HepG2 (cell line): Measurements from ENCODE around the gene SIN3A. TPM values are rescaled to one million over a fixed set of nuclear protein-coding genes. Genes with fewer than 3 reads are reported as not detected.
A peak's percentile ranks its signal among the peaks of the same experiment; 100 is the strongest.

Experiments used
- DRAP1 ChIP-seq: IDR thresholded peaks from 2 replicates; pipeline ENCODE4 v1.6.1; 2016; ENCODE audit warnings: missing genetic modification reagents, missing compliant biosample characterization
- GRHL1 ChIP-seq: sonication (generic); formaldehyde crosslinking; conservative IDR thresholded peaks from 2 replicates; pipeline ENCODE4 v1.8.0; 2022; ENCODE audit warnings: missing genetic modification reagents
- HCFC1 ChIP-seq: fragments of 150-350 bp; IDR thresholded peaks from 2 replicates; pipeline ENCODE4 v1.6.1; 2014; ENCODE audit warnings: low read depth, low read length
- HNF1B ChIP-seq: sonication (generic); formaldehyde crosslinking; IDR thresholded peaks from 2 replicates; pipeline ENCODE4 v1.5.1; 2020; ENCODE audit warnings: mild to moderate bottlenecking, moderate library complexity, missing genetic modification reagents
- MEF2D ChIP-seq: sonication (generic); formaldehyde crosslinking; IDR thresholded peaks from 2 replicates; pipeline ENCODE4 v1.5.1; 2020; ENCODE audit warnings: mild to moderate bottlenecking, missing genetic modification reagents
- MYC ChIP-seq: sonication (generic); formaldehyde crosslinking; IDR thresholded peaks from 2 replicates; pipeline ENCODE4 v1.9.0; 2021; ENCODE audit warnings: missing genetic modification reagents, borderline replicate concordance
- NFKB2 ChIP-seq: sonication (generic); formaldehyde crosslinking; IDR thresholded peaks from 2 replicates; pipeline ENCODE4 v1.4.0; 2020; ENCODE audit warnings: missing genetic modification reagents, borderline replicate concordance
- PHF5A ChIP-seq: IDR thresholded peaks from one replicate; pipeline ENCODE4 v1.6.1; 2018; ENCODE audit warnings: low read depth, missing genetic modification reagents; ENCODE audit not compliant: unreplicated experiment
- ZNF234 ChIP-seq: sonication (generic); formaldehyde crosslinking; conservative IDR thresholded peaks from 2 replicates; pipeline ENCODE4 v1.5.1; 2020; ENCODE audit warnings: mild to moderate bottlenecking, missing genetic modification reagents
- ZNF281 ChIP-seq: sonication (generic); formaldehyde crosslinking; IDR thresholded peaks from 2 replicates; pipeline ENCODE4 v1.4.0; 2020; ENCODE audit warnings: missing genetic modification reagents, borderline replicate concordance
- ZNF546 ChIP-seq: sonication (generic); formaldehyde crosslinking; conservative IDR thresholded peaks from 2 replicates; pipeline ENCODE4 v1.8.1; 2023; ENCODE audit warnings: mild to moderate bottlenecking, missing genetic modification reagents
- ZNF7 ChIP-seq: IDR thresholded peaks from 2 replicates; pipeline ENCODE4 v1.6.1; 2016; ENCODE audit warnings: missing biosample characterization, missing genetic modification reagents
- ZNF776 ChIP-seq: sonication (generic); formaldehyde crosslinking; IDR thresholded peaks from 2 replicates; pipeline ENCODE4 v1.4.0; 2020; ENCODE audit warnings: mild to moderate bottlenecking, missing genetic modification reagents
- polyA plus RNA-seq, 8 experiments: library from polyadenylated mRNA; depleted of rRNA in 3 of 8; stranded (reverse) in 7 of 8; unstranded in 1 of 8; fragments of >200 nt; fragmentation: Illumina TruSeq in 4 of 8; extraction: Trizol in 4 of 8; gene quantifications; 2 replicates each; pipeline versions ENCODE4 v1.2.1 to v1.2.3, GENCODE V29; 2011 to 2016; ENCODE audit warnings: low read depth in 4 of 8, missing spikeins in 1 of 8, mixed read lengths in 1 of 8; ENCODE audit not compliant: insufficient read depth in 1 of 8
- total RNA-seq, 5 experiments: library from RNA; depleted of rRNA; stranded (reverse); fragments of >200 nt; fragmentation: Illumina TruSeq; extraction: Trizol; gene quantifications; 2 replicates each; pipeline ENCODE4 v1.2.3, GENCODE V29; 2016; ENCODE audit warnings: low read depth in 1 of 5
- TF ChIP-seq, protein P1 (sequence below): conservative IDR thresholded peaks from 2 replicates; pipeline ENCODE4 v1.6.1; 2018; ENCODE audit warnings: missing genetic modification reagents
- TF ChIP-seq, protein P2 (sequence below): sonication (generic); formaldehyde crosslinking; IDR thresholded peaks from 2 replicates; pipeline ENCODE4 v1.8.0; 2022; ENCODE audit warnings: missing genetic modification reagents, mild to moderate bottlenecking, inconsistent platforms, borderline replicate concordance

The SIN3A gene
- total and polyA plus RNA-seq, 2 of the 13 experiments (the other 11 are each of a cell fraction or from before 2014, with no cell fraction given): 16.1 to 28.1 TPM

DNA sequence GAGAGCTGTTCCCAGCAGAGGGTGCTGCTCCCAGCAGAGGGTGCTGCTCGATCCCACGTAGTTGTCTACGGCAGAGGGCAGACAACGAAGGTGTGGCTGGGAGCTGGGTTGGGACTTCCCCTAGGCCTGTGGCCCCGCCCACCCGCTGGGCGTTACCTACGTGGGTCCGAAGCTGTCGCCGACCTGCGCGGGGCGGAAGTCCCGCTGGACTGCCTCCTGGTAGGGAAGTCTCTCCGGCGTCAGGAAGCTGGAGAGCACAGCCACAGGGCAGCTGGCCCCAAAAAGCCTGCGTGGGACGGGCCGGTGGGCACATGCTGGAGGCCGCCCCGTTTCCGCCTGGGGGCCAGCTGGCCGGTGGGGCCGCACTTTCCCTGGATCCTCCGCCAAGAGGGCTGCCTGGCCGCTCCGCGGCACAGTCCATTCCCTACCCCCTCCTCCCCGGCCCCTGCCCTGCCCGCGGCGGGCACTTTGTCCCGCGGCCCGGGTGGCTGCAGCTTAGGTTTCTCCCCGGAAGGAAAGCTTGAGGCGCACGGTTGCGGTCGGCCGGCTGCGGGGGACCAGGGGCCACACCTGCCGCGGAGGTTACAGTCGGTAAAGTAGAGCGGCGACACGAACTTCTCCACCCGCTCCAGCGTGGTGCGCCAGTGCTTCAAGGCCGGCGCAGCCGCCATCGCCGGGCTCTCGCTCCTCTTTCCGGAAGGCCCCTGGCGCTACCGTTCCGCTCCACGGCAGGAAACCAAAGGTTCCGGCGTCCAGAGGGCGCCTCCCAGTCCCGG lies 83.4 kb downstream of the SIN3A start, which contains the start of gene MAN2C1 (continued):
- TF ChIP-seq DRAP1 (CRISPR knock-in tag) (peak; percentile 92), PHF5A (CRISPR knock-in tag) (peak; percentile 81), ZNF234 (CRISPR knock-in tag) (0 out of 2 replicates have a peak, but pooled peaks have one; percentile 52), ZNF776 (CRISPR knock-in tag) (peak; percentile 22; the same call in 1 of the 2 replicates), MEF2D (CRISPR knock-in tag) (peak; percentile 42; the same call in 1 of the 2 replicates), ZNF7 (CRISPR knock-in tag) (no peak), HCFC1 (peak; percentile 70), HNF1B (CRISPR knock-in tag) (peak; percentile 53), MYC (peak; percentile 92), ZNF546 (peak; percentile 91; the same call in 1 of the 2 replicates), ZNF281 (peak; percentile 42; the same call in 1 of the 2 replicates), NFKB2 (peak; percentile 23; the same call in 1 of the 2 replicates), GRHL1 (CRISPR knock-in tag) (no peak)
- TF ChIP-seq, protein P1, sequence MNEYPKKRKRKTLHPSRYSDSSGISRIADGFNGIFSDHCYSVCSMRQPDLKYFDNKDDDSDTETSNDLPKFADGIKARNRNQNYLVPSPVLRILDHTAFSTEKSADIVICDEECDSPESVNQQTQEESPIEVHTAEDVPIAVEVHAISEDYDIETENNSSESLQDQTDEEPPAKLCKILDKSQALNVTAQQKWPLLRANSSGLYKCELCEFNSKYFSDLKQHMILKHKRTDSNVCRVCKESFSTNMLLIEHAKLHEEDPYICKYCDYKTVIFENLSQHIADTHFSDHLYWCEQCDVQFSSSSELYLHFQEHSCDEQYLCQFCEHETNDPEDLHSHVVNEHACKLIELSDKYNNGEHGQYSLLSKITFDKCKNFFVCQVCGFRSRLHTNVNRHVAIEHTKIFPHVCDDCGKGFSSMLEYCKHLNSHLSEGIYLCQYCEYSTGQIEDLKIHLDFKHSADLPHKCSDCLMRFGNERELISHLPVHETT (CRISPR knock-in tag): peak; percentile 87
- TF ChIP-seq, protein P2, sequence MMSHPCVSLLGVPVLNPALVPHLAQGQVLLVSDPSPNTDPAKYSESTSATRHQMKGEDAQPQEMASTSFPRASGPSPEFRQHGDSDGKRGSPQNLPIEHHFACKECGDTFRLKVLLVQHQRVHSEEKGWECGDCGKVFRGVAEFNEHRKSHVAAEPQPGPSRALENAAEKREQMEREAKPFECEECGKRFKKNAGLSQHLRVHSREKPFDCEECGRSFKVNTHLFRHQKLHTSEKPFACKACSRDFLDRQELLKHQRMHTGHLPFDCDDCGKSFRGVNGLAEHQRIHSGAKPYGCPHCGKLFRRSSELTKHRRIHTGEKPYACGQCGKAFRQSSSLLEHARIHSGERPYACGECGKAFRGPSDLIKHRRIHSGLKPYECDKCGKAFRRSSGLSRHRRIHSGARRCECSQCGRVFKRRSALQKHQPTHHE: 0 out of 2 replicates have a peak, but pooled peaks have one; percentile 31
